CD14-positive monocyte (primary cell): Measurements from ENCODE around the gene IGF2R. TPM values are rescaled to one million over a fixed set of nuclear protein-coding genes. Genes with fewer than 3 reads are reported as not detected.
A peak's percentile ranks its signal among the peaks of the same experiment; 100 is the strongest.

Source experiments
- DNase-seq, 3 donors: peaks; one replicate each; pipeline ENCODE4 v3.0.0-alpha.2; 2011 to 2022
- H2AFZ ChIP-seq: 2 replicates; pipeline ENCODE4 v1.6.0; 2012; ENCODE audit warnings: mild to moderate bottlenecking, low read depth, low read length, inconsistent platforms; ENCODE audit not compliant: insufficient read depth, poor library complexity, severe bottlenecking
- H3K27ac ChIP-seq, 2 donors: 1 replicate in 1 of 2; 2 replicates in 1 of 2; pipeline ENCODE4 v1.5.1; 2012 to 2013; ENCODE audit warnings: low read length in 2 of 2, control low read depth in 1 of 2, inconsistent platforms in 1 of 2, low read depth in 1 of 2, mild to moderate bottlenecking in 1 of 2
- H3K27me3 ChIP-seq, 2 donors: one replicate each; pipeline versions ENCODE4 v1.6.0 to v1.6.1; 2011 to 2013; ENCODE audit warnings: low read length in 2 of 2; ENCODE audit not compliant: control insufficient read depth in 2 of 2, insufficient read depth in 2 of 2
- H3K36me3 ChIP-seq, 2 donors: replicated peaks in 1 of 2; 1 replicate in 1 of 2; 2 replicates in 1 of 2; pipeline versions ENCODE4 v1.5.1 to v1.6.1; 2012 to 2013; ENCODE audit warnings: low read length in 2 of 2, control low read depth in 1 of 2, inconsistent platforms in 1 of 2, mild to moderate bottlenecking in 1 of 2; ENCODE audit not compliant: insufficient read depth in 2 of 2, control insufficient read depth in 1 of 2
- H3K4me1 ChIP-seq, 2 donors: 1 replicate in 1 of 2; 2 replicates in 1 of 2; pipeline versions ENCODE4 v1.5.1 to v1.6.1; 2012 to 2013; ENCODE audit warnings: low read length in 2 of 2, control low read depth in 1 of 2, inconsistent platforms in 1 of 2, mild to moderate bottlenecking in 1 of 2, moderate library complexity in 1 of 2; ENCODE audit not compliant: insufficient read depth in 2 of 2, control insufficient read depth in 1 of 2
- H3K4me2 ChIP-seq: replicated peaks from 2 replicates; pipeline ENCODE3; 2012; ENCODE audit warnings: low read length, moderate library complexity, mild to moderate bottlenecking; ENCODE audit not compliant: poor library complexity, severe bottlenecking; ENCODE audit errors: extremely low read depth
- H3K4me3 ChIP-seq, 3 experiments: fragments of 200-600 bp in 1 of 3; sonication (generic) in 1 of 3; replicated peaks in 1 of 3; 1 replicate in 2 of 3; 2 replicates in 1 of 3; pipeline ENCODE4 v1.5.1; 2011 to 2013; ENCODE audit warnings: low read length in 3 of 3, mild to moderate bottlenecking in 3 of 3, control low read depth in 2 of 3, low read depth in 2 of 3, inconsistent platforms in 1 of 3, moderate library complexity in 1 of 3
- H3K79me2 ChIP-seq: 2 replicates; pipeline ENCODE4 v1.6.0; 2012; ENCODE audit warnings: mild to moderate bottlenecking, control low read depth, inconsistent platforms, low read length, moderate library complexity; ENCODE audit not compliant: insufficient read depth
- H3K9ac ChIP-seq: 2 replicates; pipeline ENCODE4 v1.6.0; 2017; ENCODE audit warnings: low read length, mild to moderate bottlenecking; ENCODE audit not compliant: insufficient read depth, poor library complexity, severe bottlenecking
- H3K9me3 ChIP-seq, 2 donors: replicated peaks in 1 of 2; 1 replicate in 1 of 2; 2 replicates in 1 of 2; pipeline versions ENCODE4 v1.5.1 to v1.6.1; 2012 to 2013; ENCODE audit warnings: low read length in 2 of 2, control low read depth in 1 of 2; ENCODE audit not compliant: control insufficient read depth in 1 of 2, insufficient read depth in 1 of 2
- H4K20me1 ChIP-seq: 2 replicates; pipeline ENCODE4 v1.6.0; 2012; ENCODE audit warnings: mild to moderate bottlenecking, low read length, control low read depth, moderate library complexity; ENCODE audit not compliant: insufficient read depth
- H3K27ac Mint-ChIP-seq, 7 donors: one replicate each; pipeline ENCODE4 v1.8.0; 2020; ENCODE audit warnings: mild to moderate bottlenecking in 7 of 7, mixed read lengths in 7 of 7, moderate library complexity in 6 of 7, inconsistent platforms in 2 of 7
- H3K27me3 Mint-ChIP-seq, 3 donors: one replicate each; pipeline ENCODE4 v1.8.0; 2021 to 2022; ENCODE audit warnings: low read depth in 3 of 3, mild to moderate bottlenecking in 3 of 3, mixed read lengths in 3 of 3, moderate library complexity in 3 of 3, inconsistent platforms in 1 of 3
- H3K36me3 Mint-ChIP-seq, 2 donors: one replicate each; pipeline ENCODE4 v1.8.0; 2020; ENCODE audit warnings: mixed read lengths in 2 of 2, inconsistent platforms in 1 of 2, mild to moderate bottlenecking in 1 of 2
- H3K4me1 Mint-ChIP-seq: one replicate; pipeline ENCODE4 v1.8.0; 2020; ENCODE audit warnings: mild to moderate bottlenecking, mixed read lengths
- H3K4me3 Mint-ChIP-seq, 2 donors: one replicate each; pipeline ENCODE4 v1.8.0; 2020; ENCODE audit warnings: mild to moderate bottlenecking in 2 of 2, mixed read lengths in 2 of 2, moderate library complexity in 1 of 2
- H3K9me3 Mint-ChIP-seq, 7 donors: one replicate each; pipeline ENCODE4 v1.8.0; 2020 to 2022; ENCODE audit warnings: mixed read lengths in 7 of 7, mild to moderate bottlenecking in 6 of 7, moderate library complexity in 6 of 7, inconsistent platforms in 2 of 7
- CTCF ChIP-seq: fragments of 200-600 bp; IDR thresholded peaks from one replicate; pipeline ENCODE4 v1.8.0; 2022; ENCODE audit warnings: antibody characterized with exemption, mild to moderate bottlenecking
- WGBS: methylation state at CpG from one replicate; pipeline ENCODE4 v1.1.5; 2013; ENCODE audit warnings: missing lambda C conversion rate; ENCODE audit not compliant: insufficient coverage; 5-methylcytosine and 5-hydroxymethylcytosine counted together
- intact Hi-C, 2 donors: fragments of 100-400 bp; cut with micrococcal nuclease; formaldehyde crosslinking; loops; one replicate each; pipeline versions ENCODE4 v1.15.0 to v1.15.1; 2023
- polyA plus RNA-seq, 3 donors: library from polyadenylated mRNA; depleted of rRNA in 1 of 3; unstranded in 2 of 3; stranded (reverse) in 1 of 3; fragments of 300-500 nt in 2 of 3; fragments of >200 nt in 1 of 3; fragmentation: Illumina TruSeq in 2 of 3; gene quantifications; 1 replicate in 2 of 3; 2 replicates in 1 of 3; pipeline ENCODE4 v1.2.3, GENCODE V29; 2012 to 2021

Gene IGF2R
- polyA plus RNA-seq, 3 donors, result 6.9 to 44.8 (median 8.2) TPM

GRCh38 chr6:160071805-160072690 lies 103.2 kb downstream of the IGF2R start:
- DNase-seq, result no peak
- intact Hi-C loops, result no loop called here

GRCh38 chr6:160073272-160073671 lies 104.4 kb downstream of the IGF2R start:
- no peak overlapping the region for H2AFZ ChIP-seq
- Mint-ChIP-seq H3K27ac (peak overlapping the region in 1 of 7 donors; percentile 51), H3K4me3 (no peak overlapping the region), H3K4me1 (peaks cover 7% of the 10 kb centered on the region), H3K9me3 (peaks cover 0 to 2% (median 0%) of the 10 kb centered on the region in 7 donors), H3K27me3 (peaks cover under 1 to 7% (median 2%) of the 10 kb centered on the region in 3 donors), H3K36me3 (peaks cover 98 to 100% of the 10 kb centered on the region in 2 donors)
- H3K4me2 ChIP-seq, result no peak overlapping the region
- H3K4me3 ChIP-seq, result no peak overlapping the region
- 100% methylated on average over 4 of the region's 9 CpGs for WGBS
- TF ChIP-seq CTCF, result no peak
- H3K36me3 ChIP-seq, result peaks cover 99 to 100% of the 10 kb centered on the region in 2 donors
- H3K27ac ChIP-seq, result no peak overlapping the region
- H3K27me3 ChIP-seq, result no peaks in the 10 kb centered on the region
- H3K4me1 ChIP-seq, result no peaks in the 10 kb centered on the region
- intact Hi-C loops, result no loop called here
- no peaks in the 10 kb centered on the region for H3K9me3 ChIP-seq
- H4K20me1 ChIP-seq, result peaks cover 98% of the 10 kb centered on the region
- DNase-seq, result no peak
- no peak overlapping the region for H3K9ac ChIP-seq
- H3K79me2 ChIP-seq, result no peaks in the 10 kb centered on the region

More at GRCh38 chr6:160071805-160072690, 103.2 kb downstream of the IGF2R start:
- H3K27ac ChIP-seq, result no peak overlapping the region
- WGBS, result 100% methylated on average over 5 of the region's 11 CpGs
- H3K4me1 ChIP-seq, result no peaks in the 10 kb centered on the region
- peaks cover 98% of the 10 kb centered on the region for H4K20me1 ChIP-seq
- no peak overlapping the region for H3K4me3 ChIP-seq
- Mint-ChIP-seq H3K4me3 (no peak overlapping the region), H3K9me3 (peaks cover 0 to 2% (median 0%) of the 10 kb centered on the region in 7 donors), H3K27ac (peak overlapping the region in 1 of 7 donors; percentile 57), H3K4me1 (peaks cover 7% of the 10 kb centered on the region), H3K27me3 (peaks cover 0 to 7% (median 2%) of the 10 kb centered on the region in 3 donors), H3K36me3 (peaks cover 98 to 100% of the 10 kb centered on the region in 2 donors)
- no peaks in the 10 kb centered on the region for H3K27me3 ChIP-seq
- TF ChIP-seq CTCF, result no peak
- no peak overlapping the region for H3K4me2 ChIP-seq
- H2AFZ ChIP-seq, result no peak overlapping the region
- no peaks in the 10 kb centered on the region for H3K9me3 ChIP-seq
- H3K36me3 ChIP-seq, result peaks cover 99 to 100% of the 10 kb centered on the region in 2 donors
- H3K79me2 ChIP-seq, result no peaks in the 10 kb centered on the region
- no peak overlapping the region for H3K9ac ChIP-seq
